ENCODE measurements around the gene KDM1A.

KDM1A gene

GRCh38 chr1:23114424-23115079, 95.3 kb downstream of the KDM1A start:
- no peak for DNase-seq

GRCh38 chr1:23116216-23116836, 97.1 kb downstream of the KDM1A start:
- DNase-seq = no peak

GRCh38 chr1:23116921-23117699, 97.8 kb downstream of the KDM1A start:
- no peak for DNase-seq

DNA sequence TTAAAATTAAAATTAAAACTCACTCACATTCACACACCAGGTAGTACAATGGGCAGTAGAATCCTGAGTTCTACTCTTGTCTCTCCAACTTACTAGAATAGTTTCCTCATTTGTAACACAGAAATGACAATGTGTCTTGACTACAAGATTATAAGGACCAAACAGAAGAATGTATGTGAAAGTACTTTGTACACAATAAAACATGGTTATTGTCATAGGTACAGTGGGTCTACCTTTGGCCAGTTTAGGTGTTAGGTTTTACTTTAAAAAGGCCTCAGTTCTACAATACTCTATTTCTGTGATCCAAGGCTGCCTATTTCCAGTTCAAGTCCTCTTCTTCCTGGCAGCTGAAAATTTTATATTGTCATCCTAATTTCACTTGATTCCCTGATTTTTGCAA, 99.1 kb downstream of the KDM1A start:
- DNase-seq = no peak

DNA sequence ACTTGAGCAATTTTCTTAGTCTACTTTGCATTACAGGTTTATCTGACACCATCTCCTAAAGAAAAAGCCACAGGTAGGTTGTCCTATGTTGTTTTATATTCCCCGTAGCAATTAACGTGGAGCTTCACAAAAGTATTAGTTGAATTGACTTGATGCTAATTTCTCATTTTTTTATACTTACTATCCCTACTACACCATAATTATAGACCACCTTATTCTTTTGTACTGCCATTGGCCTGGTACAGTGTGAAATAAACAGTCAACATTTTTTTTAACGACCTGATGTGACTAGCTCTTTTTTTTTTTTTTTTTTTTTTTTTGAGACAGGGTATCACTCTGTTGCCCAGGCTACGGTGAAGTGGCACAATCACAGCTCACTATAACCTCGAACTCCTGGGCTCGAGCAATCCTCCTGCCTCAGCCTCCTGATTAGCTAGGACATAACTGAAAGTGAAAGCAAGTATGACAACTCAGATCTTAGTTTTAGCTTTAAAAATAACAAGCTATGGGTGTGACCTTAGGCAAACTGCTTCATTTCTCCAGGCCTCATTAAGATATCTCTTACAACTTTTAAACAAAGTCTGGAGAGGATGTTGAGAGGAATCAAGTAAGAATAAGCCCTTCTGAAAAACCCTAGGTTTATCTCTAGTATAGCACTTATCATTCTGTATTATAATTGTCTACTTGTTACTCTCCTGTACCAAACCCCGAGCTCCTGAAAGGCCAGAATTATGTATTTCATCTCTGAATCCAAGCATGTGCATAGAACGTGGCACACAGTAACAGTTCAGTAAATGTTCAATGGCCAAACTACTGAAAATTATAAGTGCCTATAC, 99.9 kb downstream of the KDM1A start:
- DNase-seq = no peak

- DNase-seq = no peak
These were observed 101.1 kb downstream of the KDM1A start for GRCh38 chr1:23120383-23120782.

- no peak for DNase-seq
These were observed 102.9 kb downstream of the KDM1A start for GRCh38 chr1:23122023-23122748.

DNA sequence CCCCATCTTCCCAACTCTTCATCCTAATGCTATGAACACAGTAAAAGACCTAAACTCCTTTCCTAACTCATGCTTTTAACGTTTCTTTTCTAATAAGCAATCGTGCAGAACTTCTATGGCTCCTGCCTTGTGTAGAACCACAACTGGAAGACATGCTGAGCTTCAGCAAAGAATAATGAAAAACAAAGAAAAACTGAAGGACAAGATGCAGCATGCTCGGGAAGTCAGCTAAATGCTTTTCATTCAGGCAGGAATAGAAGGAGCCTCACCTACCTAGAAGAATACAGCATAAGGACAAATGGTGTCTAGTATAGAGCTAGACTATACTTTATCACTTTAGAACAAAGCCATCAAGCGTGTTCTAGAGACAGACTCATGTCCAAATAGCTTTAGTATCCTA, 103.5 kb downstream of the KDM1A start:
- no peak for DNase-seq

- no peak for DNase-seq
These were observed 104.3 kb downstream of the KDM1A start for GRCh38 chr1:23123528-23123927.

DNA sequence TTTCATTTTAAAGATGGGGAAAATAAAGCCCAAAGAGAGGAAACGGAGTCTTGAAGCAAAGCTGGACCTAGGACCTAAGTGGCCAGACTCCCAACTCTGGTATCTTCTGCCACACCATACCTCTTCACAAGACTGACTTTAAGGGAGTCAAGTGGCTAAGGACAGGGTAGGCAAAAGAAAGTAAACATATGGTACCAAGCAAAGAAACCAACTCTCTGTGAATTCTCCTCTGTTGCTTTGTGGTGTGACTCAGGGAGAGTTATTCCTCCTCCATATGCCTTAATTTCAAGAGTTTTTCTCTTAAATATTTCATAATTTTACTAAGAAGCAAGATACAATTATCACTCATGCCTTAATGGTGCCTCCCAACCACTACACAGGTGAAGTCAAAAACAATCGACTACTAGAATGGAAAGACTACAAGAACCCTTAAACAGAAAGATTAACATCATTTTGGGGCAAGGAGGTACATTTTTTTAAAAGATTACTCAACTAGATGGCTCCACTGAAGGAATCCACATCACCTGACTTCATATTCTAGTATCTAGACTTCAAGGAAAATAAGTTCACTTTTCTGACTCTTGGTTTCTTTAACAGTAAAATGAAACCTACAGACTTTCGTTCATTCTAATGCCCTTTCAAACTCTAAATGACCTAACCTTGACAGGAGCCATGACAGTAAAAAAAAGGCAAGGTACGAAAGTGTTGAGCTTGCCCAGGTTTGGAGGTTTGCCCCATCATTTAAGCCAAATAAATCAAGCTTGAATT, 105.2 kb downstream of the KDM1A start:
- no peak for DNase-seq

DNA sequence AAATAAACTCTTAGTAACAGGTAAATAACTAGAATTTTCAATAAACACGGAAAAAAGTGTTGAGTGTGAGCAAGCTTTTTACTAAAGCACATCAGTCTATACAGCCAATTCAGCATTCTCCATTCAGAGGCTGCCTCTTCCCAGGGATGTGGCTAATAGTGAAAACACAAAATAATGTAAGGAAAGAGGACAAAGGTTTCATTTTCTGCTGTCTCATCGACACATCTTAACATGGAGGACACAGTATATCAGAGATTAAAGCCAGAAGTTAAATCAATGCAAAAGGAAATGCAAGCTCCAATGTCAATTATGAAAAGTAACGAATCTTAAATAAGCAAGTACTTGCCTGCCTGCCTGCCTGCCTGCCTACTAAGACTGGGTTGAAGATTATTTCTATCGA, 106.2 kb downstream of the KDM1A start:
- DNase-seq = no peak

GRCh38 chr1:23126200-23126599, 106.9 kb downstream of the KDM1A start:
- no peak for DNase-seq

GRCh38 chr1:23126801-23127200, 107.5 kb downstream of the KDM1A start:
- DNase-seq = no peak

GRCh38 chr1:23129846-23130245, 110.6 kb downstream of the KDM1A start:
- no peak for DNase-seq

DNA sequence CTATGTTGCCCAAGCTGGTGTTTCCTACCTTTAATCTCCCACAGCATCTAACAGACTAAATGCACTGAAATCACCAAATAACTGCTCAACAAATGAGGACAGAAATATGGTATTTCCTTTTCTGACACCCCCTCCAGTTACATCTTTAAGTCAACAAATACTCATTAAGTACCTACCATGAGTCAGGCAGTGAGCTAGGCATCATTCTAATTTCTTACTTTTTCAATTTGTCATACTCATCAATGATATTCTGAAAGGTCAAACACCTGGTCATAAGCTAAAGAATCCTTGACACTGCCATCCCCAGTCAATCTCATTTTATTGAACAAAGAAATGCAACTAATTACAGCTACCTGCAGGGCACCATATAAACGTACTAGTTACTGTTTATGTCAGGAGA, 112.8 kb downstream of the KDM1A start:
- no peak for DNase-seq

All from stimulated activated CD4-positive, alpha-beta T cell treated with anti-CD3 and anti-CD28 coated beads, Interleukin-4, amount 100 ng/mL, for 1 hour (primary cell).